ENCODE measurements around the gene LURAP1L.

- TF ChIP-seq USF1 (CRISPR knock-in tag; IDR thresholded peaks at IDR 0.05) (no peak), TEAD1 (CRISPR knock-in tag; IDR thresholded peaks at IDR 0.05) (no peak), CTCF (IDR thresholded peaks at IDR 0.05) (no peak), NR1H2 (CRISPR knock-in tag; IDR thresholded peaks at IDR 0.05) (no peak), NFYB (CRISPR knock-in tag; conservative IDR thresholded peaks at IDR 0.05; ENCODE audit: low read depth) (no peak), SMAD4 (CRISPR knock-in tag; IDR thresholded peaks at IDR 0.05) (no peak)
Measured at GRCh38 chr9:12730927-12731326, 43.9 kb upstream of the LURAP1L start.

Measured in WTC11 (cell line).